PC-9 (cell line): ENCODE measurements around the gene MICAL3. TPM values are rescaled to one million over a fixed set of nuclear protein-coding genes. Genes with fewer than 3 reads are reported as not detected.

Experiments used
- BruUV-seq: library from RNA; stranded (reverse); fragments of 400-500 nt; replicated peaks from 2 replicates; lab custom pipeline; 2021; lab: Mats Ljungman, UMichigan
- CTCF ChIA-PET: fragments of 300-600 bp; sonication (Branson Sonifier 250); formaldehyde crosslinking; loops from one replicate; lab custom pipeline; 2022; ENCODE audit warnings: antibody characterized with exemption; lab: Charles Lee
- POLR2A ChIA-PET: fragments of 300-600 bp; sonication (Branson Sonifier 250); formaldehyde crosslinking; loops from one replicate; lab custom pipeline; 2022; ENCODE audit warnings: antibody characterized with exemption; ENCODE audit not compliant: unreplicated experiment; lab: Charles Lee
- DNase-seq, 2 experiments: peaks; one replicate each; pipeline versions ENCODE4 v3.0.0 to v3.0.0-alpha.2; 2015 to 2022; ENCODE audit warnings: mixed read lengths in 1 of 2
- H2AFZ ChIP-seq: fragments of 200-600 bp; sonication (generic); 2 replicates; pipeline ENCODE4 v1.8.1; 2017; ENCODE audit warnings: antibody characterized with exemption
- H3F3A ChIP-seq: fragments of 200-600 bp; sonication (generic); 2 replicates; pipeline ENCODE4 v1.8.1; 2017; ENCODE audit warnings: antibody characterized with exemption, mild to moderate bottlenecking, low read depth; ENCODE audit not compliant: insufficient read depth
- H3K27ac ChIP-seq: fragments of 200-600 bp; sonication (generic); 2 replicates; pipeline ENCODE4 v1.6.1; 2016; ENCODE audit warnings: mixed run types
- H3K27me3 ChIP-seq: fragments of 200-600 bp; sonication (generic); 2 replicates; pipeline ENCODE4 v1.6.1; 2016; ENCODE audit warnings: low read depth, mixed run types; ENCODE audit not compliant: insufficient read depth
- H3K36me3 ChIP-seq: fragments of 200-600 bp; sonication (generic); 2 replicates; pipeline ENCODE4 v1.6.1; 2016; ENCODE audit warnings: low read depth, mixed run types
- H3K4me1 ChIP-seq: fragments of 200-600 bp; sonication (generic); replicated peaks from 2 replicates; pipeline ENCODE4 v1.6.1; 2016; ENCODE audit warnings: mixed run types; ENCODE audit not compliant: insufficient read depth
- H3K4me2 ChIP-seq: fragments of 200-600 bp; sonication (generic); 2 replicates; pipeline ENCODE4 v1.6.1; 2017; ENCODE audit warnings: mixed run types
- H3K4me3 ChIP-seq: fragments of 200-600 bp; sonication (generic); 2 replicates; pipeline ENCODE4 v1.6.1; 2016; ENCODE audit warnings: mixed run types
- H3K79me2 ChIP-seq: fragments of 200-600 bp; sonication (generic); 2 replicates; pipeline ENCODE4 v1.6.1; 2017; ENCODE audit warnings: low read depth, mixed run types
- H3K9me2 ChIP-seq: fragments of 200-600 bp; sonication (generic); 2 replicates; pipeline ENCODE4 v1.8.1; 2017; ENCODE audit warnings: mild to moderate bottlenecking; ENCODE audit not compliant: insufficient read depth
- H3K9me3 ChIP-seq: fragments of 200-600 bp; sonication (generic); 2 replicates; pipeline ENCODE4 v1.8.1; 2016; ENCODE audit warnings: low read depth; ENCODE audit not compliant: insufficient read depth
- H4K20me1 ChIP-seq: fragments of 200-600 bp; sonication (generic); 2 replicates; pipeline ENCODE4 v1.8.1; 2017; ENCODE audit not compliant: insufficient read depth
- EZH2 ChIP-seq: fragments of 200-600 bp; sonication (generic); IDR thresholded peaks from 2 replicates; pipeline ENCODE4 v1.8.0; 2017; ENCODE audit warnings: antibody characterized with exemption, low read depth
- intact Hi-C: fragments of 100-400 bp; cut with micrococcal nuclease; formaldehyde crosslinking; loops from one replicate; pipeline ENCODE4 v1.10.0; 2022; ENCODE audit not compliant: unreplicated experiment
- total RNA-seq: library from RNA; stranded (reverse); gene quantifications from 2 replicates; pipeline ENCODE4 v1.2.3, GENCODE V29; 2021
- TF ChIP-seq, protein P1 (sequence below): fragments of 200-600 bp; sonication (generic); conservative IDR thresholded peaks from 2 replicates; pipeline ENCODE4 v1.6.1; 2017; ENCODE audit warnings: mixed run types, antibody characterized with exemption, mild to moderate bottlenecking, moderate library complexity

Gene MICAL3
- total RNA-seq, 1 experiment from 2014 or later: 27.4 TPM

DNA sequence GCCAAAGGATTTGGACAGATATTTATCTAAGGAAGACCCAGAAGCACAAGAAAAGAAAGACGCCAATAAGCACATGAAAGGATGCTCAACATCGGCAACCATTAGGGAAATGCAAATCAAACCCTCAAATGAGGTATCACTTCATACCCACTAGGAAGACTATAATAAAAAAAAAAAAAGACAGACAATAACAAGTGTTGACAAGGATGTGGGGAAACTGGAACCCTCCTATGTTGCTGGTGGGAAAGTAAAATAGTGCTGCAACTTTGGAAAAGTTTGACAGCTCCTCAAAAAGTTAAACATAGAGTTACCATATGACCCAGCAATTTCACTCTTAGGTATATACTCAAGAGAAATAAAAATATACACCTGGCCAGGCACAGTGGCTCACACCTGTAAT, 47.0 kb downstream of the MICAL3 start:
- ChIA-PET POLR2A (no interaction called here), CTCF (no interaction called here)
- H4K20me1 ChIP-seq: no peaks in the 10 kb centered on the region

DNA sequence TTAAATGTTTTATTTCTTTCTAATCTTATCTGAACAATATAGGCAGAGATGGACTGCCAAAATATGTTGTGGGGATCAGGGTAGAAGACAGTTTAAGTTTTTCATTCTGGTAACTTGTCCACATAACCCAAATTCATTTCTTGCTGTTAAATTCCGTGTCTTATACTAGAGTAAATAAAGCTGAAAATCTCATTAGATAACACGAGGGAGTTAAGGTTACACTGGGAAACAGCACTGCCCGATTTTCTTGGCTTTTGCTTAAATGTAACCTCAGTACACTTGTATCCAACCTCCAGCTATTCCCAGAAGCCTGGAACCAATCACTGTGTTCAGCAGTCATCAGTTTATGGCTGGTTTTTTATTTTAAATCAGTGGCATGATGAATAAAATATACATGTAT, 48.2 kb downstream of the MICAL3 start:
- POLR2A ChIA-PET: no interaction called here
- CTCF ChIA-PET: no interaction called here

More for the DNA sequence above, 47.0 kb downstream of the MICAL3 start:
- H3K4me3 ChIP-seq: no peak overlapping the region
- H3K9me3 ChIP-seq: no peaks in the 10 kb centered on the region
- peaks cover 22% of the 10 kb centered on the region for H3K4me1 ChIP-seq
- H3F3A ChIP-seq: peaks cover 18% of the 10 kb centered on the region
- DNase-seq: no peak
- H2AFZ ChIP-seq: no peak overlapping the region
- intact Hi-C loops: no loop called here
- no peak for TF ChIP-seq EZH2
- TF ChIP-seq, protein P1, sequence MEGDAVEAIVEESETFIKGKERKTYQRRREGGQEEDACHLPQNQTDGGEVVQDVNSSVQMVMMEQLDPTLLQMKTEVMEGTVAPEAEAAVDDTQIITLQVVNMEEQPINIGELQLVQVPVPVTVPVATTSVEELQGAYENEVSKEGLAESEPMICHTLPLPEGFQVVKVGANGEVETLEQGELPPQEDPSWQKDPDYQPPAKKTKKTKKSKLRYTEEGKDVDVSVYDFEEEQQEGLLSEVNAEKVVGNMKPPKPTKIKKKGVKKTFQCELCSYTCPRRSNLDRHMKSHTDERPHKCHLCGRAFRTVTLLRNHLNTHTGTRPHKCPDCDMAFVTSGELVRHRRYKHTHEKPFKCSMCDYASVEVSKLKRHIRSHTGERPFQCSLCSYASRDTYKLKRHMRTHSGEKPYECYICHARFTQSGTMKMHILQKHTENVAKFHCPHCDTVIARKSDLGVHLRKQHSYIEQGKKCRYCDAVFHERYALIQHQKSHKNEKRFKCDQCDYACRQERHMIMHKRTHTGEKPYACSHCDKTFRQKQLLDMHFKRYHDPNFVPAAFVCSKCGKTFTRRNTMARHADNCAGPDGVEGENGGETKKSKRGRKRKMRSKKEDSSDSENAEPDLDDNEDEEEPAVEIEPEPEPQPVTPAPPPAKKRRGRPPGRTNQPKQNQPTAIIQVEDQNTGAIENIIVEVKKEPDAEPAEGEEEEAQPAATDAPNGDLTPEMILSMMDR: no peak
- no TSS peak for BruUV-seq
- H3K79me2 ChIP-seq: peaks cover 27% of the 10 kb centered on the region
- H3K4me2 ChIP-seq: no peak overlapping the region
- H3K36me3 ChIP-seq: no peaks in the 10 kb centered on the region
- H3K9me2 ChIP-seq: no peaks in the 10 kb centered on the region
- no peaks in the 10 kb centered on the region for H3K27me3 ChIP-seq
- no peak overlapping the region for H3K27ac ChIP-seq

GRCh38 chr22:17974703-17975372, 49.5 kb downstream of the MICAL3 start:
- Histone ChIP-seq H3K27ac (peak overlapping the region; percentile 85; the same call in 1 of the 2 replicates), H3K9me2 (no peaks in the 10 kb centered on the region), H4K20me1 (no peaks in the 10 kb centered on the region), H3F3A (peaks cover 25% of the 10 kb centered on the region), H3K27me3 (no peaks in the 10 kb centered on the region), H3K79me2 (peaks cover 49% of the 10 kb centered on the region), H3K36me3 (no peaks in the 10 kb centered on the region), H3K4me1 (peaks cover 43% of the 10 kb centered on the region), H3K4me3 (no peak overlapping the region), H3K9me3 (no peaks in the 10 kb centered on the region), H2AFZ (no peak overlapping the region), H3K4me2 (0 out of 2 replicates have a peak overlapping the region, but pooled peaks have one; percentile 40)
- ChIA-PET POLR2A (no interaction called here), CTCF (no interaction called here)
- BruUV-seq: no TSS peak
- intact Hi-C loops: no loop called here
- DNase-seq: no peak
- no peak for TF ChIP-seq EZH2
- TF ChIP-seq, protein P1: no peak

More for the DNA sequence above, 48.2 kb downstream of the MICAL3 start:
- peaks cover 40% of the 10 kb centered on the region for H3K79me2 ChIP-seq
- TF ChIP-seq EZH2: no peak
- TF ChIP-seq, protein P1: no peak
- H3F3A ChIP-seq: peaks cover 25% of the 10 kb centered on the region
- no peaks in the 10 kb centered on the region for H3K36me3 ChIP-seq
- H3K4me2 ChIP-seq: no peak overlapping the region
- intact Hi-C loops: no loop called here
- no peak for DNase-seq
- BruUV-seq: no TSS peak
- no peak overlapping the region for H3K27ac ChIP-seq
- no peak overlapping the region for H3K4me3 ChIP-seq
- peaks cover 34% of the 10 kb centered on the region for H3K4me1 ChIP-seq
- H3K9me3 ChIP-seq: no peaks in the 10 kb centered on the region
- H2AFZ ChIP-seq: no peak overlapping the region
- H3K9me2 ChIP-seq: no peaks in the 10 kb centered on the region
- no peaks in the 10 kb centered on the region for H3K27me3 ChIP-seq
- H4K20me1 ChIP-seq: no peaks in the 10 kb centered on the region
